ENCODE data around the gene ZNF726.
"Not testable (repeated sequence)": the region's sequence is repeated elsewhere in the genome, so short reads cannot be mapped to it uniquely, and the experiment has no call there.

Gene ZNF726

GRCh38 chr19:23908165-23908564, 6.5 kb upstream of the ZNF726 start:
- TF ChIP-seq, protein P1, sequence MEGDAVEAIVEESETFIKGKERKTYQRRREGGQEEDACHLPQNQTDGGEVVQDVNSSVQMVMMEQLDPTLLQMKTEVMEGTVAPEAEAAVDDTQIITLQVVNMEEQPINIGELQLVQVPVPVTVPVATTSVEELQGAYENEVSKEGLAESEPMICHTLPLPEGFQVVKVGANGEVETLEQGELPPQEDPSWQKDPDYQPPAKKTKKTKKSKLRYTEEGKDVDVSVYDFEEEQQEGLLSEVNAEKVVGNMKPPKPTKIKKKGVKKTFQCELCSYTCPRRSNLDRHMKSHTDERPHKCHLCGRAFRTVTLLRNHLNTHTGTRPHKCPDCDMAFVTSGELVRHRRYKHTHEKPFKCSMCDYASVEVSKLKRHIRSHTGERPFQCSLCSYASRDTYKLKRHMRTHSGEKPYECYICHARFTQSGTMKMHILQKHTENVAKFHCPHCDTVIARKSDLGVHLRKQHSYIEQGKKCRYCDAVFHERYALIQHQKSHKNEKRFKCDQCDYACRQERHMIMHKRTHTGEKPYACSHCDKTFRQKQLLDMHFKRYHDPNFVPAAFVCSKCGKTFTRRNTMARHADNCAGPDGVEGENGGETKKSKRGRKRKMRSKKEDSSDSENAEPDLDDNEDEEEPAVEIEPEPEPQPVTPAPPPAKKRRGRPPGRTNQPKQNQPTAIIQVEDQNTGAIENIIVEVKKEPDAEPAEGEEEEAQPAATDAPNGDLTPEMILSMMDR (conservative IDR thresholded peaks at IDR 0.05; ENCODE audit: low read depth, low read length): no peak
- no peak overlapping the region for H3K4me3 ChIP-seq (ENCODE audit: low read depth, low read length)
- DNase-seq (ENCODE audit: low read depth): no peak

- no peak for DNase-seq (ENCODE audit: low read depth)
- TF ChIP-seq, protein P1 (conservative IDR thresholded peaks at IDR 0.05; ENCODE audit: low read depth, low read length): no peak
- H3K4me3 ChIP-seq (ENCODE audit: low read depth, low read length): no peak overlapping the region
Observed at GRCh38 chr19:23909222-23909621, 5.5 kb upstream of the ZNF726 start.

DNA sequence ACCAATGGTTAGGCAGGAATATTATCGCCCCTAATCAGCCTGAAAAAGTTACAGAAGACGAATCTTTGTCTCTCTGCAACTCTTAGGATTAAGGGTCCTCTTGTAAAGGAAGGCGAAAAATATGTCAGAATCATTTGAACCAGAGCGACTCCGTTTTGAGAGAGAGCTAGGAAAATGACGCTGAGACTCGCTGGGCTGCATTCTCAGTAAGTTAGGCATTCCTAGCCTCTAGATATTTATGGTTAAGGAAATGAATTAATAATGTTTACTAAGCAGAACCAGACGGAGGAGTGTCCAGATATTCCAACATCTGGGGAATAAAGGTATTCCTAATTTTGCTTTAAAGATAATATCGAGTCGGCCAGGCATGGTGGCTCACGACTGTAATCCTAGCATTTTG, 755 bp upstream of the ZNF726 start:
- no peak for DNase-seq (ENCODE audit: low read depth)
- TF ChIP-seq, protein P1 (conservative IDR thresholded peaks at IDR 0.05; ENCODE audit: low read depth, low read length): no peak
- H3K4me3 ChIP-seq (ENCODE audit: low read depth, low read length): no peak overlapping the region

DNA sequence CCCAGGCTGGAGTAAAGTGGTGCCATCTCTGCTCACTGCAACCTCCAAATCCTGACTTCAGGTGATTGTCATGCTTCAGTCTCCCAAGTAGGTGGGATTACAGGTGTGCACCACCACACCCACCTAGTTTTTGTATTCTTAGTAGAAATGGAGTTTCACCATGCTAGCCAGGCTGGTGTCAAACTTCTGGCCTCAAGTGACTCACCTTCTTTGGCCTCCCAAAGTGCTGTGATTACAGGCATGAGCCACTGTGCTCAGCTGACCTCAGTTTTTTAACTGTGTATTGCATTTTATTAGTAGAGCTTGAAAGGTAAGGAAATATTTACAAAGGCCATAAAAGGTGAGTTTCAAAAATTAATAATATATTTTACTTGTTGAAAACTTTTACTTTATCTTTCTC, 2.3 kb downstream of the ZNF726 start:
- no peak overlapping the region for H3K4me3 ChIP-seq (ENCODE audit: low read depth, low read length)
- peak; percentile 13 for DNase-seq (ENCODE audit: low read depth)
- TF ChIP-seq, protein P1 (conservative IDR thresholded peaks at IDR 0.05; ENCODE audit: low read depth, low read length): no peak

DNA sequence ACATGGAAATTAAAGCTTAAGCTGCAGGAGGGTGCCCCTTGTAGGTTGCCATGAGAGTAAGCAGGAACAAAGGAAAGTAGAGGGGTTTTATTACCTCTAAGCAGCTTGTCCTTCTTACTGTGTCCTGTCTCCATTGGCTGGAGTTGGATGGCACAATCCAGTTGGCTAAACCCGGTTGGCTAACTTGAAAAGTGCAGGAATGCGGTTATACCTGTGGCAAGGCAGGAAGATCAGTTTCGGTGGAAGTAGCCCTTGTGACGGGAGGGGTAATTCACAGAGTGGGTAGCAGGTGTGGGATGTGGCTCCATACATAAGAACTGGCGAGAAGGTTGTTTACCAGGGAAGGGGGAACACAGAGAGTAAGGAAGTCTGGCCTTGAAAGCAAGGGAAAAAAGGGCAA, 3.2 kb downstream of the ZNF726 start:
- TF ChIP-seq, protein P1 (conservative IDR thresholded peaks at IDR 0.05; ENCODE audit: low read depth, low read length): no peak
- H3K4me3 ChIP-seq (ENCODE audit: low read depth, low read length): no peak overlapping the region
- DNase-seq (ENCODE audit: low read depth): peak; percentile 1

DNA sequence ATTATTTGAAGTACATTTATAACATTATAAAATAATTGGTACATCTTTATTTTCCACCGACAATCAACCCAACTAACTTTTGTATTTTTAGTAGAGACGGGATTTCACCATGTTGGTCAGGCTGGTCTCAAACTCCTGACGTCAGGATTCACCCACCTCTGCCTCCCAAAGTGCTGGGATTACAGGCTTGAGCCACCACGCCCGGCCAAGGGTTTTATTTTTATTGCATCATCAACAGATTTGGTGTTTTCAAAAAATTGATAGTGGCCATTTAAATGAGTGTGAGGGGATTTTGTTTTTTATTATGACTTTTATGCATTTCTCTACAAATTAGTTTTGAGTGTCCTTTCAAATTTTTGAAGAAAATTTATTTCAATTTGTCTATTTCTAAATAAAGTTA, 10.6 kb downstream of the ZNF726 start:
- DNase-seq (ENCODE audit: low read depth): no peak
- TF ChIP-seq, protein P1 (conservative IDR thresholded peaks at IDR 0.05; ENCODE audit: low read depth, low read length): no peak
- H3K4me3 ChIP-seq (ENCODE audit: low read depth, low read length): no peak overlapping the region

GRCh38 chr19:23932878-23933277, 18.2 kb downstream of the ZNF726 start:
- no peak overlapping the region for H3K4me3 ChIP-seq (ENCODE audit: low read depth, low read length)
- TF ChIP-seq, protein P1 (conservative IDR thresholded peaks at IDR 0.05; ENCODE audit: low read depth, low read length): no peak
- no peak for DNase-seq (ENCODE audit: low read depth)

DNA sequence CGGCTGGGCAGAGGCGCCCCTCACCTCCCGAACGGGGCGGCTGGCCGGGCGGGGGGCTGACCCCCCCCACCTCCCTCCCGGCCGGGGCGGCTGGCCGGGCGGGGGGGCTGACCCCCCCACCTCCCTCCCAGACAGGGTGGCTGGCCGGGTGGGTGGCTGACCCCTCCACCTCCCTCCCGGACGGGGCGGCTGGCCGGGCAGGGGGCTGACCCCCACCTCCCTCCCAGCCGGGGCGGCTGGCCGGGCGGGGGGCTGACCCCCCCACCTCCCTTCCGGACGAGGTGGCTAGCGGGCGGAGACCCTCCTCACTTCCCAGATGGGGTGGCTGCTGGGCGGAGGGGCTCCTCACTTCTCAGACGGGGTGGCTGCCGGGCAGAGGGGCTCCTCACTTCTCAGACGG, 22.3 kb downstream of the ZNF726 start:
- not testable (repeated sequence) for DNase-seq (ENCODE audit: low read depth); H3K4me3 ChIP-seq (ENCODE audit: low read depth, low read length)
